NCI-H1436 treated with DMSO at 0.1 percent for 48 hours (cell line): ENCODE measurements around the gene FRMD6.
"Not testable (repeated sequence)": the region's sequence is repeated elsewhere in the genome, so short reads cannot be mapped to it uniquely, and the experiment has no call there.

Source experiments
- DNase-seq: peaks from one replicate; lab custom pipeline; 2025; lab: John Stamatoyannopoulos, UW

The FRMD6 gene

DNA sequence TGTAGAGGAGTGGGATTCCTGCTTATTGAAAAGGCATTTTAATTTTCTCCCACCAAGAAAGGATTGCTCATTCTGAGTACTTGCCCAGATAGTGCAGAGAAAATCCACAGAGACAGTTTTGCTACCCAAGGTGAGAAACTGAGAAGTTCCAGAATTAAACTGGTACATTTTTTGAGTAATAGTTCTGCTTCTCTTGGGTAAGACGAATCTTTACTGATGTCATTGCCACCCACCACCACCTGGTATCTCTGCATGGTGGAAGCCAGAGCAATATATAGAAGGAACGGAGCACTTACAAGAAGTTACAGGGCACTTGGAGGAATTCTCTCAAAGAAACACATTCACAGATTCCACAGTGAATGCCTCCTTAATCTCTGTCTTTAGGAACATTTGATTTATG is 20.7 kb upstream of the FRMD6 start:
- DNase-seq: no peak

DNA sequence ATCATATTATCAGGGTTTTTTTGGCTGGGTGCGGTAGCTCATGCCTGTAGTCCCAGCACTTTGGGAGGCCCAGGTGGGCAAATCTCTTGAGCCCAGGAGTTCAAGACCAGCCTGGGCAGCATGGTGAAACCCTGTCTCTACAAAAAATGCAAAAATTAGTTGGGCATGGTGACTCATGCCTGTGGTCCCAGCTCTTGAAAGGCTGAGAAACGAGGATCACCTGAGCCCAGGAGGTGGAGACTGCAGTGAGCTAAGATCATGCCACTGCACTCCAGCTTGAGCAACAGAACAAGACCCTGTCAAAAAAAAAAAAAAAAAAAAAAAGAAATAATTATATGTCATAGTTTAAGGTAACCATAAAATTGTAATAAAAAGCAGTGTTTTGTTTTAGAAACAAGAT is 18.4 kb upstream of the FRMD6 start:
- DNase-seq: not testable (repeated sequence)

DNA sequence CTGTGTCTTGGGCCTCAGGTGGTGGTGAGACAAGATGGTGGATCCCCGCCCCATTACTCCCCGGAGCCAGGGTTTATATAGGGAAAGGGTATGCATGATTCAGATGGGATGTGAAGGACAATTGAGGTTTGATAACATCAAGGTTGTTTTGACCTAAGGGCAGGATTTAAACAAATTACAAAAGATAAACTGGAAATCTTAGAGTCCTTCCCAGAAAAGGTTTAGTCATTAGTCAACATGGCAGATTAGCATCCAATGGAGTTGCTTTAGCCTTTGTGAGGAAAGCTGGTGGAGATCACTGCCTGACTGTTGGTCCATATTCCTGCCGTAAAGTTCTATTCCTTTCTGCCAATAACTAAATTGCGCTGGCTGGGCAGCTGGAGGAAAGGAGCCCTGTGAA is 15.6 kb upstream of the FRMD6 start:
- no peak for DNase-seq

DNA sequence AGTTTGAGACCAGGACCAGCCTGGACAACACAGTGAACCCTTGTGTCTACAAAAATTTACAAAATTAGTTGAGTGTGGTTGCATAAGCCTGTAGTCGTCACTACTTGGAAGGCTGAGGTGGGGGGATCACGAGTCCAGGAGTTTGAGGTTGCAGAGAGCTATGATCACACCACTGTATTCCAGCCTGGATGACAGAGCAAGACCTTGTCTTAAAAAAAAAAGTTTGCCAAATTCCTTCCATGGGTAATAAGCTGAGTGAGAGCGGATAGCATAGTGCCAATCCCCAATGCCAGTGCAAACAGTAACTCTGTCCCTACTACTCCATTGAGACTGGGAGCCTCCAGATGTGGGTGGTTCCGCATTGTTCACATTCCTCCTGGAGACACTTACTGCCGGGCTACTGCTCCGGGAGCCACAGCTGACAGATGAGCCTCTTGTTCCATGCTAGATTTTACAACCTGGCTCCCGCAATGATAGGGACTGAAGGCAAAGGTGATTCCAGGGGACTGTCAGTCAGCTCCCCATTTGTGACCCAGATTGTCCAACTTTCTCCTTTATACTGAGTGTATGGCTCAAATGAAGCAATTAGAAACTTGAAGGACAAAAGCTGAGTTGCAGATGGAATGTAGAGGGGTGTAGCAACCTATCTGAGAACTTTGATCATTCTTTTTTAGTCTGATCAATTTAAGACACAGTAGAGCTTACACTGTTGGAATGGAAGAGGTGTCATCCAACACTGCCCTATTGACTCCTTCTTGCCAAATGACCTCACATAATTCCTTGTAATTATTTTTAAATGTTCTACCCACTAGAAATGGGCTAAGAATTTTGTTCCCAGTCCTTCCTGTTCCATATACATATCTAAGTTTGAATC is 13.4 kb upstream of the FRMD6 start:
- no peak for DNase-seq

DNA sequence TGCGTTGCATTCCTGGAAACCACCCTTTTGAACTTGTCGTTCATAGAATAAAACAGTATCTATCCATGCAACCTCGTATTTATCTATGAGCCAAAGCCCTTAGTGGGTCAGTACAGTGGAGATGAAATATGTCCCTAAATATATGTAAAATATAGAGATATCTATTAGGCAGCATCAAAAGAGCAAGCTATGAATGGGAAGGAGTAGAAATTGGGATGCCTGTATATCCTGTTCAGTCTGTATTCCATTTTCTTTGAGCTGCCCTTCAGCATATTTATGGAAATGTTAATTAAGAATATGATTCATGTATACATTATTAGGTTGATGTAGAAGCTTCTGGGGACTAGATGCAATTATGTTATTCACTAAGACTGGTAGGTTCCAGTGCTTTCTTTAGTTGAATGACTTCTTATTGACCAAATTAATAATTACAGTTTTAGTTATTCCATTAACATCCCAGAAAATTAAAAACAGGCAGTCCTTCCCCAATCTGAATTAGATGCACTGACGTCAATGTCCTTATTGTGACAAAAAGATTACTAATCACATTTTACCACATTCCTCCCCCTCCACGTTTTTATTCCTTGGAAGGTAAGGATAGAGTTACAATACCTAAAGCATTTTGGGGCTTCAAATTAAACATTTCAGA is 11.9 kb upstream of the FRMD6 start:
- no peak for DNase-seq

DNA sequence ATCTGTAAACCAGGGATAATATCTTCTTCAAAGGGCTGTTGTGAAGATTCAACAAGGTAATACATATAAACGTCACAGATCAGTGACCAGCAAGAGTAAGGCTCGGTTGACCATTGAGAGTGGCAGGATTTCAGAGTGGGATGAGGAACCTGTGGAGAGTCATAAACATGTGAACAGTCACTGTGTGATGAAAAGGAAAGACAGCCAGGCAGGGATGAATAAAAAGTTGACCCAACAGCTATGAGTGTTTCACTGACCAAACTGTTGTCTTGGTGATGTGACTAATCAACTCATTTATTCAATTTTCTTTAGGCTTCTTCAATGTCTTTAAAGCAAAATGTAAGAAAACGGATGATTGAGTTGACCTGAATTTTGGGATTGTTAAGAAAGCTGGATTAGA is 8.6 kb upstream of the FRMD6 start:
- DNase-seq: no peak

DNA sequence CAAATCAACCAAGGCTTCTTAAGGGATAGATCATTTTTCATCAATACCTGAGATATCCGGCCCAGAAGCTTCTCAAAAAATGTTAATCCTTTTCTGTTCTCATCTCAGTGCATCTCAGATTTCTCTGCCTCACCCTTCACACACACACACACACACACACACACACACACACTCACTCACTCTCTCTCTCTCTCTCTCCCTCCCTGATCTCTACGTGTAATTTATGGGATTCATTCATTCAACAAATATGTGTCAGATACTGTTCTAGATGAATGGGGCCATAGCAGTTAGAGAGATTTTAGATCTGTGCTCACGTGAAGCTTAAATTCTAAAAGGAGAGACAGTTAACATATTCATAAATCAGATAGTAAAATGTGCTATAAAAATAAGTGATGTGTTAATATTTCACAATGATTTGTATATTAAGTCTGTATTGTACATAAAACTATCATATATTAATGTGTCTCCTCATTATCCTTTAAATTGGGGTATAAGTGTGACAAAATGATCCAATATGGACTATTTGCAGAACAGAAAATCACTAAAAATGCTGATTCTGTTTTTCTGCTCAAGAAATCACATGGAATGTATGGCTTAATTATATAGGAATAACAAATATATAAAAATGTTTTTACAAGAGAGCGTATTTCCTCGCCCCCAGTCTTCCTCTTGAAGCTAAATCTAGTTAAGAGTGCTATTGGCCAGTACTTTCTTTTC is 7.3 kb upstream of the FRMD6 start:
- DNase-seq: no peak

DNA sequence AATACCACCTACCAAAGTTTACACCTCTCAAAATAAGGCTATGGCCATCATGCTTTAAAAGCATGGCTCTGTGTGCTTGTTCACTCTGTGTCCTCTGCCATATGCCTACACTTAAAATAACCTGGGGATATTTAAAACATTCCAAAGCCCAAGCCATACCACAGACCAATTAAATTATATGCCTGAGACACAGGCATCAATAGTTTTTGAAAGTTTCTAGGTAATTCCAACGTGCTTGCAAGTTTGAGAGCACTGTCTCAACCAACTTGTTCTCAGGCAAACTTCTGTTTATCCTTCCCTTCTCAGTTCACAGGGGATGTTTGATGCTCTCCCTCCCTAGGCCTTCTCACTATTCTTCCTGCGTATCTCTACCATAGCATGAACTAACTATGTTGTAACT is 3.4 kb upstream of the FRMD6 start:
- DNase-seq: no peak

DNA sequence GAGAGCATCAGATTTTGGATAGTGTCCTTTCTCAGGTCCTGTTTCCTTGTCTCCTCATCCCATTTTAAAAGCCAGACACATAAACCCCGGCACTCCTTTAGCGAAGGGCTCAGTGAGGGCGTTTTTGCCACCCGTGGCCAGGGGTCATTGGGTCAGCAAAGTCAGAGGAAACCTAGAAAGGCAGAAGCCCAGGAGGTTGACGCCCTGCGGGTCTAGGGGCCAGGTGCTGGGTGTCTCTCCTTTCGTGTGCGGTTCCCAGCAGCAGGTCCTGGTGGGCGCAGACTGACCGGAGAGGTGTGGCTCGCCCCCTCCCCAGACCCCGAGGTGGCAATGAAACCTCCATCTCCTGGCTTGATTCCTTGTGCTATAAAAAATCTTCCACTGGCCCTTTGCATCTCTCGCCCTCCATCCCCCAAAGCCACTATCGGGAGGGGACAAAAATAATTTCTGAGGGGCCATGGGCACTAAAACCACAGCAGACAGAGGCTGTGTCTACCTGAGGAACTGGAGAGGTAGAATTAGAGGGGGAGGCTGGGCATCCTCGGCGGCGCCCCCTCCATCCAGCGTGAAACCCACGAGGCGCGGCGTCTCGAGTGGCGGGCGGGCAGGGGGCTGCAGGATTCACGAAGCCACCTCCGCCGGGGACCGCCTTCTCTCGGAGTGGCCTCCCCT is 858 bp upstream of the FRMD6 start:
- DNase-seq: no peak

DNA sequence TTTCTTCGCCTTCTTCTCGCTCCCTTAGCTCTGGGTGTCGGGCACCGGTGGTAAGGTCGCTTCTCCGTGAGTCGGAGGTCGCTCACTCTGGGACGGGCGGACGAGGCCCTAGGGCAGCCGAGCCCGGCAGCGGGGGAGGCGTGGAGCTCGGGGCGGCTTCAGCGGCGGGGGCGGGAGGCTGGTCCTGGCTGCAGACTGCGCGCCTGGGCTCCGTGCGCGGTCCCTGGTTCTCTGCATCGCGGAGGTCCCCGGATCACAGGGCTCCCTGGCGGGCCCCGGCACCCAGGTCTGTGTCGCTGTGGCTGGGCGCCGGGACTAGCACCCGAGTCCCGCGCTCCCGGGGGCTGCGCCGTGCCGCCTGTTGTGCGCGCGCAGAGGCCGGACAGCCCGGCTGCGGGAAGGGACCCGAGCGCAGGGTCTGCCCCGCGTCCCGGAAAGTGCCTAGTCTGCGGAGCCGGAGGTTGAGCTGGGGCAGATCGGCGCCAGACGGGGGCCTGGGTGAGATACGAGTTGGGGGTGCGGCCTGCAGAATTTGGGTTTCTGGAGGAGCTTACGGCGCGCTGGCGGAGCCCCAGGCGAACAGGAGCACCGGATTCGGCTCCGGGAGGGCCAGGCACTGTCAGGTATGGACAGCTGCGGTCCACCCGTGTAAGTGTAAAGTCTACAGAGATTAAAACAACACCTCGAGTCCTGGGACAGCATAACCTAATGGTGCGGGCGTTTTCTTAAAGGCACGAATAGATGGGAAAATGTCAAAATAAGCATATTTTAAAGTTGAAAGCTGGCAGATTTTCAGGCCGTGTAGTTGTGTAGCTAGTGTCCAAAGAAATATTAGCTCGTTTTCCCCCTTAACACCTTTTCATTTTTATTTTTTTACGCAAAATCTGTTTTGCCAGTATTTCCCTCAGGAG is 713 bp downstream of the FRMD6 start:
- no peak for DNase-seq

DNA sequence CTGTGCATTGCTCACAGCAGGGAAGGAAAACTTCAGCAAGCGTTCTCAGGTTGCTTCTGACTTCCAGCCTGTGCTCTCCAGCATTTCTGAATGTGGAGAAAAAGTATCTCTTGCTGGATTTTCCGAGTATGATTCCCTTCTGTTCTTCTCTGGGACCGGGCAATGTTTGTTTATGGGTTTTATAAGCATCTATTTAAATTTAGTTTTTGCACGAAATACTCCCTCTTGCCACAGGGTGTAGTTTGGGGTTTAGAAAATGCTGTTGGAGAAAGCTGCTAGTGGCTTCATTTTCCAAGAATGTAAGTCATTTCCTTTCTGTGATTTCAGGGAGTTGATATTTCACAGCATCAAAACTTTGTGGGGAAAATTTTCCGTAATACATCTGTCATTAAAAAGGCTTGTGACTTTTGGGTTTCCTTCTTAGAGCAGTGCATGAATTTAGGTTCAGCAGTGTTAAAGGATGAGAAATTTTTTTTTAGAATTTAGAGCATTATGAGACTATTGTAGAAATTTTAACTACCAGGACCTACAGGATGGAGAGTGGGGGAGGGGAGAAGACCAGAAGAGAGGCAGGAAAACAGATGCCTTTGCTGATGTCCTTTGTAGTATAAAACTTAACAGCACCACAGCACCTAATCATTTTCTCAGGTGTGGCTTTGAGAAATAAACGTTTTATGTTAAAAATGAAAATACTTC is 1.5 kb downstream of the FRMD6 start:
- no peak for DNase-seq

DNA sequence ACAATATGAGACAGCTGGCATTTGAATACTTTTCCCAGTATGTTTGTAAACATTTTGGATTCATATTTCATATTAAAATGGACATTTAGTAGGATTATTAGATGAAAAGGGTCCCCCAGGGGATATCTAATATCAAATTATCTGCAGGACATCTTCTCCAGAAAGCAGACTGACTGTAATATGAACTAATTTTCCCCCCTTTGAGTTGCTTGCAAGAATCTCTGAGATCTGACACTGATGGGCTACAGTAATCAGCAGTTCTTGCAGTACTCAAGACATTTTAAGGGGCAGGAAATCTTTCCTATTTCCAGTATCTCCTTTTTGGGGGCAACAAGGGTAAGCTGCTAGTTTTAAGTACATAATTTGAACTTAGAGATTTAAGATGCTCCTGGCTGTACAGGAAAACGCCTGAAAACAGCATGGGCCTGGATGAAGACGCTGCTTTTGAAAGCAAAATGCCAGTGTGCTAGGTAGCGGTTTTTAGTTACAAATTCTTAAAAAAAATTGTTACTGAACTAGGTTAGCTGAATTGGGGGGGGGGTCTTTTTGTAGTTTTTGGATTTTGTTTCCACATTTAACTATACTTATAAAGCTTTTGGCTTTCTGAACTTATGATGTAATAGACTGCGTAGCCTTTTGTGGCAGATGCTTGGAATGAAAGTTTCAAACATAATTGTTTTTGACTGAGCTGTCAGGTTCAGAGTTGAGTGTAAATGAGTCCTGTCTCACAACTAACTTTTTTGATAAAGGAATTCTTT is 2.2 kb downstream of the FRMD6 start:
- DNase-seq: no peak

DNA sequence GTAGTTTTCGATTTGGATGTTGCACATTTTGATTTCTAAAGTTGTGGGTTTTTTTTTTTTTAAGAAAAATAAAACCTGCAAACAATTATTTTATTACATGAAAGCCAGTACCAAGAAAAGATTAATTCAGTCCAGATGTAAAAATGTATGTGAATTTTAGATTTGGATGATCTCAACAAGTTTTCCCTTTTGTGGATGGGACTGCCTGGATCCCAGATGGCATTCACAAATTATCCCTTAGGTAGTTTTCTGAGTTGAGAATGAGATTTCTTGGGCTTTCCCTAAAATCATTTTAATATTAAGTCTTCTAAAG is 2.8 kb downstream of the FRMD6 start:
- no peak for DNase-seq

DNA sequence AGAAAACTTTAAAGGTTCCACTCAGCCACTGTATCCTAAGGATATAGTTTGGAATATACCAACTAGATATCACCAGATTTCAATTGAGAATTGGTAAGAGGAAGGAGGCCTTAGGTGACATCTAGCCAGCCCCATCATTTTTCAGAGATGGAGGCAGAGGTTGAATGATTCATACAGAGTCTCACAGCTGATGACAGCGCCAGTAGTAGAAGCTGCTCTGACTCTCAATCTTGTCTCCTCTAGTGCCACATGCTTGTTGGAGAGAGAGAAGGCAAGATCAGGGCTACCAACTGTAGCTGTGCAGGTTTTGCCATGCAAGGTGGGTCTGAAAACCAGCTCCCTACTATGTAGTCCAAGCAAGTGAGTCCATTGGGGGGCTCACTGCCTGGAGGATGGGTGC is 6.1 kb downstream of the FRMD6 start:
- DNase-seq: no peak

DNA sequence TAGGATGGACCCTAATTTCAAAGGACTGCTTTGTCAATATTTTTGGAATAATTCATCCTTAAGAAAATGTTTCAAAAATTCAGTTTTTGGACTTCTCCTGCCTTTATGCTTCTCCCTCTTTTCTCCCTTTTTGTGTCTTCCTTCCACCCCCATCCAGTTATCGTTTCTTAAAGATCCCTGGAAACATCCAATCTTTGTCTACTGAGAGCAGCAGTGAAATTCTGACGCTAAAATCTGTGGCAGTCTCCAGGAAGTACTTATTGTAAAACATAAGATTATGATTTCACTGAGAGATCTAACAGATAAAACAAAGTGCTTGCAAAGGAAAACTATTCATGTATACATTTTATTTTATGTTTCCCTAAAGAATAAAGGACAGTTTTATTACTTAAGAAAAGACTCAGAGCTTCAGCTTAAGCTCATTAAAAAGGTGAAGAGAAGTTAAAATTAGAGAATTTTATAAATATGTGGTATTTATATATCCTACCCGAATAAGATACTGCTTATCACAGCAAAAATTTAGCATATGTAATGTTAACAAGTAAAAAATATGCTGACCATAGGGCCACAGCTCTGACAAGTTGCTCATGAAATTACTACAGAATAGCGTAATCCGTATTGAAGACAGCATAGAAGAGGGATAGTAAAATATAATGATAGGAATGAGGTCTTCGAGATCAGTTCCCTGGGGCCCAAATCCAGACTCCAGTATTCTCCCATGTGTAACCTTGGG is 6.9 kb downstream of the FRMD6 start:
- DNase-seq: no peak

DNA sequence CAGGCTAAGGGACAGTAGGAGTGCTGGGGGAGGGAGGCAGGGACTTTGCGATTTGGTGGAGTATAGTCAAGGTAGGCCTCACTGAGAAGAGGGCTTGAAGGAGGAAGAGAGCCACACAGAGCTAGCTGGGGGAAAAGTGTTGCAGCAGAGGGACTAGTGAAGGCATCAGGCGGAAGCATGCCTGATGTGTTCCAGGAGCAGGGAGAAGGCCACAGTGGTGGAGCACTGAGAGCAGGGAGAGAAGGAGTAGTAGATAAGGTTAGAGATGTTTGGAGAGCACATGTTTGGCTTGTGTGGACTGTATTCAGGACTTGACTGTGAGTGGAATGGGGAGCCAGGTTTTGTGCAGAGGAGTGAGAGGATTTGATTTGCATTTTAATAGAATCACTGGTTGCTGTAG is 9.0 kb downstream of the FRMD6 start:
- no peak for DNase-seq

DNA sequence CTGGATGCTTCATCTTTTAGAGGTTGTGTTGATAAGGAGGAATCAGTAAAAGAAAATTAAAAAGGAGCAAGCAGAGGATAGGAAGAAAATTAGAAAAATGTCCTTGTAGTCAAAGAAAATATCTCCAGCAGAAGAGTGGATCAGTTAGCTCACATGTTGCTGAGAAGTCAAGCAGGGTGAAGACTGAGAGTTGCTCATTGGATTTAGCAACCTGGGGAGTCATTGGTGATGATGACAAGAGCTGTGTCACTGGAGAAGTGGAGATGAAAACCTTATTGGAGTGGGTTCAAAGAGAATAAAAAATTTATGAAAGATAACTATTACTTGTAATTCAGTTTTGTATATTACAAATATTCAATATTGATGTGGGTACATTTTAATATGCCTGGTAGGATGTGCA is 9.8 kb downstream of the FRMD6 start:
- no peak for DNase-seq

DNA sequence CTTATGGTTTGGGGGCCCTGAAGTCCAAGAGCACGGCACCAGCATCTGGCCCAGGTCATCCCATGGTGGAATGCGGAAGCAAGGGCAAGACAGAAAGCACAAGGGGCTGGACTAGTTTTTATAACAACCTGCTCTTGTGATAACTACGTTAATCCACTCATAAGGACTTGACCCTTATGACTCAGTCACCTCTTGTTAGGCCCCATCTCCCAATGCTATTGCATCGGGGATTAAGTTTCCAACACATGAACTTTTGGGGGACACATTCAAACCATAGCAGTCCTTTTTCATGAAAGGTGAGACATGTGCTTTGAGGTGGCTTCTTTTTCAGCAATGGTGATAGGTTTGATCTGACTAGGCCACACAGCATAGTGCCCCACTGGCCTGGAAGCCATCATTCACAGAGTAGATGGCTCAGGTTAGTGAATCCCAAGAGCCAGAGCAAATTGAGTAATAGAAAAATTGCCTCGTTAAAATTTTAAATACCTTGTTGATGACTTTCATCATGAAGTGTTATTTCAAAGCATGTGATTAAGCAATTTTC is 12.1 kb downstream of the FRMD6 start:
- DNase-seq: no peak

DNA sequence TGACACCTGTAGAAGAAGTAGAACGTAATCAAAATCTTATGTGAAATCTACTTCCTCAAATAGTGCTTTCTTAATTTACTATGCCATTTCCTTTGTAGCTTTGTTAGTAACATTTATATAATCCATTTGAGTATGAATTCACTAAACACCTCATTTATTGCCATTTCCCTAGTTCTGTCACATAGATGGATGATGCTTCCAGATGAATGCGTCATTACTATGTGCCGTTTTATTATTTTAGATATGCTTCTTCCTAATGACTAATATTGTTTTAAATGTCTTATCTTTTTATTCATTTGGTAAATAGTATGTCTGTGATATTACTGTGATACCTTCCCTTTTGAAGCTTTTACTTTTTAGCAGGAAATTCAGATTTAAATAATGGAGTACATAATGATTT is 14.4 kb downstream of the FRMD6 start:
- DNase-seq: no peak
